Embryonic facial prominence (tissue), 1 donor: ENCODE results near the gene PARP8.

ENCODE experiments used
- DNase-seq: peaks from one replicate; pipeline ENCODE4 v3.0.0-alpha.2; 2016; ENCODE audit errors: extremely low spot score

Gene PARP8

DNA sequence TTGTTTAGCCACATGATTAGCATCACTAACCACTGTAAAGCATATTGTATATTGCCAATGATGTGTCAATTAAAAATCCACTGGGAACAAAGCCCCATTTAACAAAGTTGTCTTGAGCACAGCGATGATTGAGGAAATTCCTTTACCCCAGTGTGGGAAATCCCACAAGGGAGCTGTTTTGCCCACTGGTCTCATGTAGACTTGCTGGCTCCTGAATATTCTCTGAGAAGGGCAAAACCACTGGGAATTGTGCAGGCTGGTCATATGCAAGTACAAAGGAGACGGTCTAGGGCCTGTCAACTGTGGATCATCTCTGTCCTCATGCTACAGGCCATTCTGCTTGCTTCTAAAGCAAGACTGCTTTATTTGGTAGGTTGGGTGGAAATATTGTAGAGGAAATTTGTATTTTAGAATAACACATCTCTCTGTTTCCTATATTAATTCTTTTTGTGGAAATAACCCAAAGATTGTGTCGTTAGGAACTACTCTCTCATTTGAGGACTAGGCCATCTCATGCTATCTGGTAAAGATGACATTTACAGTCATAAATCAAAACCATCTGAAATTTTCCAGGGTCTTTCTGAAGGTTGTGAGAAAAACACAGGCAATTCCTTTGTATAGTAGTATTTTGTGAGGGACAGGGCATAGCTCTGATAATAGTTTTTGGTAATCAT lies 60.2 kb downstream of the PARP8 start:
- DNase-seq, result no peak

DNA sequence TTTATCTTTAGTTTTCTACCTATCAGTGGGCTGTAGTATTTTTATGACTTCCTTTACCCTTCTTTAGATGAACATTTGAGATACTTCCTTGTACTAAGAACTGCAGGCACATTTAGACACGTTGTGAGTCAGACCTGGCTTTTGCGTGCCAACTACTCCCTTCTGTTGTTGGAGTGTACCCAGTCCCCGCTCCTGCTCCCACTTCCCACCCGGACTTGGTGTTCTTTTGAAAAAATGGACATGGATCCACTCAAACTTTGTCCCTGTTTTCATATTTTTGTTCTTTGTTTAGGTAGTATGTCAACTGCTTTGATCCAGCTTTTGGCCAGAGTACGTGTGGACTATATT lies 60.7 kb downstream of the PARP8 start:
- DNase-seq, result no peak

DNA sequence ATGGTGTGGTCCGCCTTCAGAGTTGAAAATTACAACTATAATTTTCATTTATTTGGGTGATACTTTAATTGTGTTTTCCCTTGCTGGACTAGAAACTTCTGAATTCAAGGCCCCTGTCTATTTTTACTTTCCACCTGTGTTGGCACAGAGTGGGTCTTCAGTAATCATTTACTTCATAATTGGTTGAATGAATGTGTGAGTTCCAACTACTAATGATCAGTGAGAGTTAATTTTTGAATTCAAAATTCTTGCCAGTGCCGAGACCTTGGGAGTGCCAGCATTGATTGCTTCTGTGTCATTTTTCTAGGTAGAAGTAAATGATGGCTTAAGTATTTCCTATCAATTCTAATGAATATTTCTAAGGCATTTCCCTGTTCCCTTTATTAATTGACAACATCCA lies 61.4 kb downstream of the PARP8 start:
- DNase-seq, result no peak

DNA sequence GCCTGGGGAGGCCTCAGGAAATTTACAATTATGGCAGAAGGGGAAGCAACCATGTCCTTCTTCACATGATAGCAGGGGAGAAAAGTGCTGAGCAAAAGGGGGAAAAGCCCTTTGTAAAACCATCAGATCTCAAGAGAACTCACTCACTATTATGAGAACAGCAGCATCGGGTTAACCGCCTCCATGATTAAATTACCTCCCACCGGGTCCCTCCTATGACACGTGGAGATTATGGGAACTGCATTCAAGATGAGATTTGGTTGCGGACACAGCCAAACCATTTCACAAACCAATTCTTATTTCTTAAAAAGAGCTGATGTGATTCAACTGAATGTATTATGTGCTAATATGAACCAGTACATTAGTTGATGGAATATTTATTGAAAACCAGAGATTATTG lies 63.9 kb downstream of the PARP8 start:
- no peak for DNase-seq

DNA sequence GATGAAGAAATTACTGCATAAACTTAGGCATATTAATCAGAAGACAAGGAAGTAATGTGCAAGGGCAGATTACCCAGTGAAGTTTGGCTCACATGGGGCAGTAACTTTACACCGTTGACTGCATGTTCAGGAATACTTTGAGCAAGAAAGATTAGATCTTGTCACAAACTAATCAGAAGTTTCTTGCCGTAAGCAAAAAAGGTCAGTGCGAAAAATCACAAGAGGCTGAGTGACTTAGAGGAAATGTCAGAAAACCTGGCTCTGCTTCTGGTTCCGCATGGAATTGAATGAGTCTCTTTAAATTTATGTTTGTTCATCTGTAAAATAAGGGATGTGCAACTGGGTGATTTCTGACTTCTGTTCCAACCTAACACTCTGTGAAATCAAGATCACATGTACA lies 64.4 kb downstream of the PARP8 start:
- no peak for DNase-seq

DNA sequence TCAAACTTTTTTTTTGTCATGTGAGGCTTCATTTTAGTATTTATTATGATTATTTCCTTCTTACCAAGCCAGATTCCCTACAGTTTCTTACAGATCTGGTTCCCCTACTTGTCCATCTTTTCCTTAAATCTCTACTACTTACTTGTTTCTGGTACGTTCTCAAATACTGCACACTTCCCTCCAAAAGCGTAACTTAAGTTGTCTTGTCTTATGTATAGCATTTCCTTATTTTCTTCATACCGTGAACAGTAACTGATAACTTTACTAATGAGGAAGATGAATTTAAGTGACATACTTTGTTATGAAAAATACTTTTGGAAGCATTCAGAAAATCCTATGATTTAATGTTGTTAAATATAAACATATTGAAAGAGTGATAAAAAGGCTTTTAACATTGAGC lies 67.3 kb downstream of the PARP8 start:
- DNase-seq, result no peak

DNA sequence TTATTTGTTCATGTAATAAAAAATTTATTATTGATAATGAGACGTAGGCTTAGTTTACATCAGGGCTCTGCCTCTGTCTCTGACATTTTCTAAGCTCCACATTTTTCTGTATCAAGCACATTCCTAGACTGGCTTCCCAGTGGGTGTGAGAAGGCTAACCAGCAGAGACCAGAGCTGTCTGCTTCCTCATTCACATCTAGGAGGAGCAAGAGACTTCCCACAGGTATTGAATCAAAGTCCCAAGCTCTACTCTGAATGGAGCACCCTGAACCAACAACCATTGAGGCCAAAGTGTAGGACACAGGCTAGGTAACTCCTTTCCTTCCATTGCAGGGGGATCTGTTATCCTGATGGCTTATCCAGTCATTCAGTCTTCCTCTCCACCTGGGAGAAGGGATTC lies 72.4 kb downstream of the PARP8 start:
- DNase-seq, result no peak

DNA sequence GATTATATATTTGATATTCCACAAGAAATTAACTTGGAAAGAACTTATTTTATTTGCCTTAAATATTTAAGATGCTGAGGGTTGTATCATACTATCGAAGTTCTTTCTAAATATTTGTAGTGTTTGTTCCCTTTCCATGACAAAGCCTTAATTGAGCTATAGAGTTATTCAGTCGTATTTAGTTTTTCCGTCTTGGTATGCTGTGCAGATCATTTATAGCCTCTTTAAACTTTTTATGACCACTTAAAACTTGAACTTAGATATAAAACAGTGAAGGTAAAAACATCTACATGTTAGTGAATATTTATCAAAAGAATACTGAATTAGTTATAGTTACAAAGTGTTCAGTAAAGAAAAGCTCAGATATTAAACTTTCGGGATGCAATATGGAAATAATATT lies 74.4 kb downstream of the PARP8 start:
- no peak for DNase-seq

DNA sequence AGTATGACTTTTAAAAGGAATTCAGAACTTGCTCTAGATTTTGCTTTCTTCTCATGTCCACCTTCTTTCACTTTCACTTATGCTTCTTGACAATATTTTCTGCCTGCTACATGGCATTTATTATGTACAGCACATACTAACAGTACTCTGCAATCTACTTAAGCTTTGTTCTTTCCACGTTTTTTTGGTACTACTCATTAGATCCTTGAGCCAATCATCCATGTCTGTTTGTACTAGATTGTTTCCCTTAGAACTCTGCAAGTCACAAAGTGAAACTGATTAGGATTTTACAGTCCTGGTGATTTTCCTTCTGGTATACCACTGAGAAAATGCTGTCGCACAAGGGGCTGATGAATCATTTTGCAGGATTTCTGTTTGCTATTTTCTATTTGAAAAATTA lies 78.3 kb downstream of the PARP8 start:
- no peak for DNase-seq

DNA sequence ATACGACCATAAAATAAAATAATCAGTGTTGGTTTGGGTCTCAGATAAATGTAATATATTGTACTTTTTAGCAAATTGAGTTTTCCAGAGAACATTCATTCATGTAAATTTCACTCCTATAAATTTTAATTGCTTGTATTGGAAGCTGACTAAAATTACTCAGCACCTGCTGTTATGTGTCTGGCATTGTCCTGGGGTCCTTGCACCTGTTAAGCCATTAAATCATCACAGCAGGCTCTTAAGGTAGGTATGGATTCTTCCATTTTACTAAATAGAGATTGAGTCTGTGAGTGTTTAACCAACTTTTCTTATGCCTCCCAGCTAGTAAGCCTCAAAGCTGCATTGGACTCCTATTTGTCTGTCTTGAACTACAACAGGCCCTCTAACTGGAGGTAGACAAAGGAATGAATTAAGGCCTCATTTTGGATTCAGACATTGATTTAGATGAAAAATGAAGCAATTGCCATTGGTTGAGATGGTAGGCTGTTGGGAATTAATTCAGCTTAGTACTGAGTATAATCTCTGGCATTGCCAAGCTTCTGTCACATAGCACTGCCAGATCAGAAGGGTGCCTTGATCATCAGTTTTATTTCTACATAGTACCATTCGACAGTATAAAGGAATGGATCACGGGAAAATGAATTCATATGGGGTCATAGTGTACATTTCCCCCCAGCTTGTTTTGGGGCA lies 78.9 kb downstream of the PARP8 start:
- no peak for DNase-seq

DNA sequence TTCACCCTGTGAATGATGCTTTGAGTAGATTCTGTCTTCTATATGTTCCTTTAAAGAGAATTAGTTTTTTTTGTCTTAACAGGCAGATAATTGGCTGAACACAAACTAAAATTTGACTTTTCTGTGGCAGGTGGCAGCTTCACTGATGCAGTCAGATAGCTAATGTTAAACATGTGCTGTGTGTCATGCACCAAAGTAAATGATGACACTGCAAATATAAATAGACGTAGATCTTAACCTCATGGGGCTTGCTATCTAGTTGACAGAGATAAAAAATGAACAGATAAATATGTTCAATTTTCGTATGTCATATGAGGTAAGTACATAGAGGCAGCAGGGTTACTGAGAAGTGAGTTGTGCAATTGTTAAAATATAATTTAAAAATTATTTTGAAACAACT lies 82.7 kb downstream of the PARP8 start:
- DNase-seq, result no peak

DNA sequence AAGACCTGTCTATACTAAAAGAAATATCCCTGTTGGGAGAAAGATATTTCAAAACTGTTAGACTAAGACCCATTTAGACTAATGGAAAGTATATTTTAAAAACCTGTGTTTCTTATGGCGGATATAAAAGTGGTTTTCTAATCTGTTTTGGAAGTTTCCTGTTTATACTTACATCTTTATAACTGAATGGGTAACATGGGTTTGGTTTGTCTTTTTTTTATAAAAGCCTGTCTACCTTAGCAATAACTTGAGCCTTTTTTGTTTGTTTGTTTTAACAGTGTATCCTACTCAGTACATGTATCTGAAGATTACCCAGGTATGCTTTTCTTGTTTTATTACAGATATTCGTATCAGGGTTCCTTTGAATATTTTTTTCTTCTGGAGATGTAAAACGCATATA lies 83.4 kb downstream of the PARP8 start:
- no peak for DNase-seq

DNA sequence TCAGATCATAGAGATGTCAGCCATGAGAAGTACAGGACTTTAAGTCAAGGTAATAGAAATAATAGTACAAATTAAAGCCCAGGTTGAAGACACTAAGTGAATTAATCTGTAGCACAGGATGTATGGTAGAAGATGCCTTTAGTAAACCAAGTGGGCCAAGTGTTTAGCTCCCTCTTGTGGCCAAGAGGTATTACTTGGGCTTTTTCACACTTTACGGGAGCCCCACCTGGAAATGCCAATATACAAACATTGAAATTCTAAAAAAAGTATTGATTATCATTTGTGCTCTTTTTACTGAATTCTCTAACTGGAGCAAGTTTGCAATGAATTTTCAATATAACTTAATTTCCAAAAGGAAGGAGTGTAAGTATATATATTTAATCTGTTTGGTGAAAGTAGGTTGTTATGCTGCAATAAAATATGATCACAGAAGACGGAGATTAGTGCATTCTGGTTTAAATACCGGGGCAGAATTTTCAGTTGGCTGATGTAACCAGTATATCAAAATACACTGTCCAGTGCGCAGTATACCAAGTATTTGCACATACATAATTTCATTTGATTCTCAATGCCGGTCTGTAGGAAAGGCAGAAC lies 84.7 kb downstream of the PARP8 start:
- DNase-seq, result no peak

DNA sequence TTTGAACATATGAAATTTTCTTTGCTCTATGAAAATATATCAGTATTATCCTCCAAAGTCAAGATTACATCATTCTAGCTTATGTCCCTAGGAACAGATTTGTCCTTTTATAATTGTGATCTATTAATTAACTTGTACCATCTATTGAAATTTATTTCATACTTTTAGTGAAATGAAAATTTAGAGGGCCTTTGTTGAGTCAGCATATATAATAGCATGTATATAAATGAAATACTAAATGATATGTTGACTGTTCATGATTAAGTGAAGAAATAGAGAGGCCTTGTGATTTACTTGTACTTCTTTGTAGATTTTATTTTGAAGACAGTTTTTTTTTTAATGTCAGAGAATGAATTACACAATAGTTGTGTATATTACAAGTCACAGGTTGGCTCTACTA lies 86.4 kb downstream of the PARP8 start:
- no peak for DNase-seq

DNA sequence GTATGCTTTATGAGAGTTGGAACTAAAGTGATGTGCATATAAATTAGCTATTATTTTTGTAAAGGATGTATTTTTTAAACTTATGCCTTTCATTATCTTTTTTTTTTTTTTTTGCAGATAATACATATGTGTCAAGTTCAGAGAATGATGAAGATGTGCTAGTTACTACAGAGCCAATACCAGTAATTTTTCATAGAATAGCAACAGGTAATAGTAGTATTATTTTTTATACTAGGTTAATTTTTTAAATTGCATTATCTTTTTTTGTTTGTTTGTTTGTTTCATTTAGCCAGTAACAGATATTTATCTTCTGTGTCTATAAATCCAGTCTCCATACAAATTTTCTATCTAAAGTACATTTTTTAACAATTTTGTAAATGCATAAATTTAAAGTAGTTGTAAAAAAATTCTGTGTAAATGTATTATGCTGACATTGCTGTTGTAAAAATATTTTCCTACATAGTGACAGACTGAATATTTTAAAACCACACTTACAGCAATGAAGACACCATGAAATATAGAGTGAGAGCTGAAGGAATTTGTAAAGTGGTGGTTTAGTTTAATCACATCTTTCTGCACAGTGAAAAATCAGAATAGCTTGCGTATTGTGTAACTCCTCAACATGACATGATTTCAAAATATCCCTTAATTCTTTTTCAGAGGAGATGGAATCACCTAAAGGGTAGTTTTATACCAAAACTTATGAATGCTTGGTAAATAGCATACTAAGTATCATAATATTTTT lies 93.3 kb downstream of the PARP8 start:
- DNase-seq, result no peak

DNA sequence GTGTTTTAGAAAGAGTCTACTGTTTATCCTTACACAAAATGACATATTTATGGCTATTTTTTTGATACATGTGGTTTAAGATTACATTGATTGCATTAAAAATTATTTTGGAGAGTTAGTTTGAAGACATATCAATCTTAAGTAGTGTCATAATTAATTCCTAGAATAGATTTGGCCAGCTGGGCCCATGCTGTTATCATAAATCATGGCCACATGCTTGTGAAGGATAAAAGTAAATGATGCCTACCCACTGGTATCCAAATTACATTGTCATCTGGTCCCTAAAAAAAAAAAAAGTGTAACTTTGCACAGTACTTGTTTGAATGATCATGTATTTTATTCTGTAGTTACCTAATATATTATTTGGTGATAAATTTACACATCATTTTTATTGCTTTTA lies 96.9 kb downstream of the PARP8 start:
- no peak for DNase-seq

DNA sequence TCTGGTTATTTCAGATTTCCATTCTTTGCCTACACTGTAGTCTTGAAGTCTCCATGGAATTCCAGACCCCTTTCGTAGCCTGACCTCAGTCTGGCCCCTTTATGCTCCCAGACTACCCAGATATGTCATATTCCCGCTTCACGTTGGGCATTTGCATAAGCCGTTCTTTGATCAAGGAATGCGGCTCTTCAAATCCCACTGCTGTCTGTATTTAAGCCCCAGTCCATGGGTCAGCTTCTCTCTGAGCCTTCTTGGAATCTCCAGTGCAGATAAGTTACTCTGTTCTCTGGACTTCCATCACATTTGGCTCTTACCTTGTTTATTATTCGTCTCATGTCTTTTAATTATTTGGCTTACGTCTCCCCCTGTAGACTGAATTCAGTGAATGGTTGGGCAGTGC lies 97.4 kb downstream of the PARP8 start:
- no peak for DNase-seq

DNA sequence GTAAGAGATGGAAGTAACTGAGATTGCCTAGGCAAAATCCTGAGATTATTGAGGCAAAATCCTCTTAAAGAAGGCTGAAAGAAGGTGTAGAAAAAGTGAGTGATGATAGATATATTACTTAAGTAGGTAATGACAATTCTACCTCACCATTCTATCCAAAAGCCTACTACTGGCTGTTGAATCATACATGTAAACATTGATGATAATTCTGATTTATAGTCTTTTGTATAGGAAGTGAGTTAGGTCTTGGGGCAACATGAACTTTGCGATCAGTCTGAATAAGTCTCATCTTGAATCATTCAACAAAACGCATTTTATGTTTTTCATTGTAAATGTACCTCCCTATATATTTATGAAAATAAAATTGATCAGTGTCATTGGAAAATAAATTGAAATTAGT lies 99.6 kb downstream of the PARP8 start:
- DNase-seq, result no peak

DNA sequence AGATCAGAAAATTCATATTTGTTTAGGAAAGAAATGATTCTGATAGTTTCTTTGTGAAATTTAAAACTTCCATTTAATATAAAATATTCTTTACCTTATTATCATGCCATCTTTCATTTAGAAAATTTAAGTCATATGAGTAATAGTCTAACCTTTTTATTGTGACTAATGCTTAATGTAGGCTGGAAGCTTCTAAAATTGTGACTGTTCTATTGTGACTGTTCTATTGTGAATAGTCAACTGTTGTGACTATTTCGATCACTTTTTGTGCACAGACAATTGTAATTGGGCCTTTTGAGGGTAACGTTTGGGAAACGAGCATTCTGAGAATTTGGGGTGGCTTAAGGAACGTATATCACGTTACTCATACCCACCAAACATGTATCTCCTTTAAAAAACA lies 100.0 kb downstream of the PARP8 start:
- DNase-seq, result no peak

DNA sequence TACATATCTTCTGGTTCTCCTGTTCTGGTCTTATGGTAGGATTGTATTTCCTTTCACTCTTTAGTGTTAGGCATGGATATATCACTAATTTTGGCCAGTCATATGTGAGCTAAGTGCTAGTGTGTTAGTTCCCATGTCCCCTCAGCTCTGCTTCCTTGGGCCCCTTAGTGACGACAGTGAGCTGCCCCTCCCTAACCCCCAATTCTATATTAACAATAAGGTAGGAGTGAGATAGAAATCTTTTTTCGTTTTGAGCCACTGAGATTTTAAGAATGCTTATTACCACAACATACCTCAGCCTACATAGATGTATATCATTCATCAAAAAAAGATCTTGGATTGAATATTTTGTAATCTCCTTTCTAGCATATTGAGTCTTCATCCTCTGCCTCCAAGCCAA lies 100.5 kb downstream of the PARP8 start:
- DNase-seq, result no peak

DNA sequence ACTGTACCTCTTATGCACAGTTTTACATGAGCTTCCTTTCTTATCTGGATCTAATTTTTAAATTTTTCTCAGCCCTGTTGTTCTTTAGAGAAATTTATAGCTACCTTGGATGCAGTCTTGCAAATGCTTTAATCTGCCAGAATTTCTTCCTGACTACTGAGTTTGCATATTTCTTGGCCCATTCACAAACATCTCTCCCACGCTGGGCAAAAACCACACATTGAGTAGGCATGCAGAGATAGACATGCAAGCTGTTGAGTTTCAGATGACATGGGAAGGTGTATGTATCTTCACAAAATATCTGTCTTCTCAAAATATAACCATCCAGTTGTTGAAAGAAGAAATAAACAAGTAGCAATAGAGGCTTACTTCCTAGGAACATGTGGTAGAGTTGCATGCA lies 101.2 kb downstream of the PARP8 start:
- DNase-seq, result no peak

DNA sequence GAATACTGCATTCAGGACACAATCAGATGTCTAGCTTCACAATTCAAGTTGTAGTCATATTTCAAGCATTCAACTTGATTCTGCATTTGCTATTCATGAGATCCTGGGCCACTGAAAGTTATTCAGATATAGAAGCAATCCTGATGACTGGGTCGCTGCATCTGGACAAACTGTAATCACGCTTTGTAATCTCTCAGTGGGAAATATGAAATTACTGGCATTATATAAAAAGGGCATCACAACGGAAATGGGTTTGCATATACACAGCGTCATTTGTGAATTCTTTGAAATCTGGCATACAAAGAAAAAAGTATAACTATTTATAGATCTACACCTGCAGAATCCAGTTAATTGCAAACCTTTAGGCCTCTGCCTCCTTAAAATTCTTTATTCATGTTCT lies 102.2 kb downstream of the PARP8 start:
- no peak for DNase-seq

DNA sequence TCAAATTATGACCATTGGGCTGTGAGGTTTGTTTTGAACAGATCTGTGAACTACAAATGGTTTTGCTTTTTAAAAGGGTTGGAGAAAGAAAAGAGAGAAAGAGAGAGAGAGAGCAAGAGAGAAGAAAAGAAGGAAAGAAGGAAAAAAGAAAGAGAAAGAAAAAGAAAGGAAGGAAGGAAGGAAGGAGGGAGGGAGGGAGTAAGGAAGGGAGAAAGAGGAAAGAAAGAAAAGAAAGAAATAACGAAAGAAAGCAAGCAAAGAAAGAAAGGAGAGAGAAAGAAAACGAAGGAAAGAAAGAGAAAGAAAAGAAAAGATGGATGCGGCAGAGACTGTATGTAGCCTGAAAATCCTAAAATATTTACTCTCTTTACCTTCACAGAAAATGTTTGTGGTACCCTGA lies 104.0 kb downstream of the PARP8 start:
- DNase-seq, result no peak
